Measurements from ENCODE around the gene SKA3. TPM values are rescaled to one million over a fixed set of nuclear protein-coding genes. Genes with fewer than 3 reads are reported as not detected.

Gene SKA3
- 41.0 and 46.0 TPM in 2 replicates for total RNA-seq

DNA sequence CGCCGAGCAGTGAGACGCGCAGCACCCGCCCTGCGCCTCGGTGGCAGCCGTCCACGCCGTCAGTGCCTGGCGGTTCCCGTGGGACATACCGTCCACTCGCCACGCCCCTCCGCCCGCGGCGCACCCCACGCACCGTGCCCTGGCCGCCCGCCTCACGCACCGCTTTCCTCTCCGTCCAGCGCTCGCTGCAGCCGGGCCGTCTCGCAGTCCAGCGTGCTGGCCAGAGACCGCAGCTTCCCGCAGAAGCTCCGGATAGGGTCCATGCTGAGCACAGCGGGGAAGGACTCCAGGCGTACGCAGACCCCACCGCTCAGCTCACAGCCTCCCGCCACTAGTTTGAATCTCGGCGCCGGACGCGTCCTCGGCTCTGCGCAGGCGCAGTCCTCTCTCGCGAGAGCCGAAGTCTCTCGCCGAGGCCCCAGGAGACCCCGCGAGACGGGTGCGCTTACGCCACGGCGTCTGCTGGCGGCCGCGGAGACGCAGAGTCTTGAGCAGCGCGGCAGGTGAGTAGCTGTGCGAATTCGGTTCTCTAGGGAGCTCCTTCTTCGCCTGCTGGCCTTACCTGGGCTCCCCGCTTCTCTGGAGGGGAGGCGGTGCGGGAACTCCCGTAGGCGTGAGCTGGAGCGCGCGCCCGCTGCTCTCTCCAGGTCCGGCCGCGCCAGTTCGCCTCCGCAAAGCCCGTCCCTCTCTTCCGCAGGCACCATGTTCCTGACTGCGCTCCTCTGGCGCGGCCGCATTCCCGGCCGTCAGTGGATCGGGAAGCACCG, at the start of gene SKA3, which contains the start of gene MRPL57:
SKA3 (minus strand) TSS at position 338 of the 767 bp plus-strand sequence; CDS start at position 263, 75 bp downstream.
MRPL57 (plus strand) TSS at position 444 of the 767 bp plus-strand sequence; CDS start at position 703, 259 bp downstream.

Small RNA genes lying within 50 kb of the gene (small RNA-seq; reads per million reads assigned to genes)
- gene AL158032.1 (not detected), gene RF00086 (not detected), gene RF02116 (not detected)

Other genes with a start within 250 kb of the SKA3 start
- 54.9 and 61.8 TPM in 2 replicates for gene LATS2, start 115.0 kb downstream of the SKA3 start, total RNA-seq
- gene SAP18, start 36.4 kb downstream of the SKA3 start, total RNA-seq: 48.0 and 60.0 TPM in 2 replicates
- 20.5 and 22.5 TPM in 2 replicates for gene MRPL57, start 106 bp upstream of the SKA3 start, total RNA-seq